ENCODE data around the gene URGCP.

The URGCP gene

DNA sequence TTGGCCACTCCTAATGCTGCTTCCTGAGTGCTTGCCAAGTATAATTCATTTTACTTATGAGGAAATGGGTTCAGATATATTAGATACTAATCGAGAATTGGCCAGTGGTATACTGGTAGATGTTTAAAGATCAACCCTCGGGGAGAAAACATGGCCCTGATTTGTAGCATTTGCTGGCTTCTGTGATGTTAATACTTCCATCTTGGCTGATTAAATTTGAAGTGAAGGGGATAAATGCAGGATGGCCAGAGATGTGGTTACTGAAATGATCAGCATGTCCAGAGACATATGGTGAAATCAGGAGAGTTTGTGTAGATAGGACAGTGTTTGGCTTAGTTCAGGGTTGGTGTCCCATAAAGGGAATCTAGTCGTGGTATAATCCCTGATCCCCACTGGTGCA lies 31.0 kb upstream of the URGCP start:
- DNase-seq (ENCODE audit: low read depth) = no peak
- TF ChIP-seq, protein P1, sequence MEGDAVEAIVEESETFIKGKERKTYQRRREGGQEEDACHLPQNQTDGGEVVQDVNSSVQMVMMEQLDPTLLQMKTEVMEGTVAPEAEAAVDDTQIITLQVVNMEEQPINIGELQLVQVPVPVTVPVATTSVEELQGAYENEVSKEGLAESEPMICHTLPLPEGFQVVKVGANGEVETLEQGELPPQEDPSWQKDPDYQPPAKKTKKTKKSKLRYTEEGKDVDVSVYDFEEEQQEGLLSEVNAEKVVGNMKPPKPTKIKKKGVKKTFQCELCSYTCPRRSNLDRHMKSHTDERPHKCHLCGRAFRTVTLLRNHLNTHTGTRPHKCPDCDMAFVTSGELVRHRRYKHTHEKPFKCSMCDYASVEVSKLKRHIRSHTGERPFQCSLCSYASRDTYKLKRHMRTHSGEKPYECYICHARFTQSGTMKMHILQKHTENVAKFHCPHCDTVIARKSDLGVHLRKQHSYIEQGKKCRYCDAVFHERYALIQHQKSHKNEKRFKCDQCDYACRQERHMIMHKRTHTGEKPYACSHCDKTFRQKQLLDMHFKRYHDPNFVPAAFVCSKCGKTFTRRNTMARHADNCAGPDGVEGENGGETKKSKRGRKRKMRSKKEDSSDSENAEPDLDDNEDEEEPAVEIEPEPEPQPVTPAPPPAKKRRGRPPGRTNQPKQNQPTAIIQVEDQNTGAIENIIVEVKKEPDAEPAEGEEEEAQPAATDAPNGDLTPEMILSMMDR (IDR thresholded peaks at IDR 0.05; ENCODE audit: low read depth, low read length) = no peak
- no peak for TF ChIP-seq MAX (IDR thresholded peaks at IDR 0.05; ENCODE audit: low read depth, low read length)
- TF ChIP-seq POLR2A (IDR thresholded peaks at IDR 0.05; ENCODE audit: extremely low read depth, insufficient read length) = no peak
- no peak for TF ChIP-seq MYC (IDR thresholded peaks at IDR 0.05; ENCODE audit: low read depth, low read length)
- no peak overlapping the region for H3K4me3 ChIP-seq (ENCODE audit: low read depth, low read length)

DNA sequence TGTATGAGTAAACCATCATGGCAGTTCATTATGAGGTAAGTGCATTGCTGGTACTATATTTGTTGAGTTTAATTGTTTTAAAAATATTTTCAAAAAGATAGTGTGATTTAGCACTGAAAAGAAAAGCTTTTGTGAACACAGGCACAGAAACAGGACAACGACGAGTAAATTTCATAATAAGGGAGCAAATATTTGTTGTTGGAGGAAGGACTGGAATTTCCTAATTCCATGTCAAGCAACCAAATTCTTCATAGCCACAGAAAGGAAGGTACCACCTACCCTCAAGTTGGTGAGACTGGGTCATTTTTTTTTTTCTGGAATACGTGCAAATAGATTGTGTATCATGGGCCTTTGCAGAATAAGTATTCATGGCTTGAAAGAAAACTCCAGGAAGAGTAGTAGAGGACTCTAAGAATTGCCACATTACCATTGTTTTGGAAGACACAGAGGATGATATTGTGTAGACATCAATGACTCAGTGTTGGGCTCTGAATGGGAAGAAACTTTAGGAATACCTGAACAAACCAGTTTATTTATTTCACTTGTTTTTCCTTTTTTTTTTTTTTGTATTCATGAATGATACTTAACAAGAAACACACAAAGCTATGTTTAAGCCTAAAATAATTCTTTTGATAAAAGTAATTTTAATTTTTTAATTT lies 27.6 kb upstream of the URGCP start:
- TF ChIP-seq, protein P1 (IDR thresholded peaks at IDR 0.05; ENCODE audit: low read depth, low read length) = no peak
- DNase-seq (ENCODE audit: low read depth) = no peak
- H3K4me3 ChIP-seq (ENCODE audit: low read depth, low read length) = no peak overlapping the region

GRCh38 chr7:43931346-43931745 lies 24.9 kb upstream of the URGCP start:
- TF ChIP-seq POLR2A (IDR thresholded peaks at IDR 0.05; ENCODE audit: extremely low read depth, insufficient read length) (no peak), MAX (IDR thresholded peaks at IDR 0.05; ENCODE audit: low read depth, low read length) (no peak), MYC (IDR thresholded peaks at IDR 0.05; ENCODE audit: low read depth, low read length) (no peak)
- TF ChIP-seq, protein P1 (IDR thresholded peaks at IDR 0.05; ENCODE audit: low read depth, low read length) = no peak

DNA sequence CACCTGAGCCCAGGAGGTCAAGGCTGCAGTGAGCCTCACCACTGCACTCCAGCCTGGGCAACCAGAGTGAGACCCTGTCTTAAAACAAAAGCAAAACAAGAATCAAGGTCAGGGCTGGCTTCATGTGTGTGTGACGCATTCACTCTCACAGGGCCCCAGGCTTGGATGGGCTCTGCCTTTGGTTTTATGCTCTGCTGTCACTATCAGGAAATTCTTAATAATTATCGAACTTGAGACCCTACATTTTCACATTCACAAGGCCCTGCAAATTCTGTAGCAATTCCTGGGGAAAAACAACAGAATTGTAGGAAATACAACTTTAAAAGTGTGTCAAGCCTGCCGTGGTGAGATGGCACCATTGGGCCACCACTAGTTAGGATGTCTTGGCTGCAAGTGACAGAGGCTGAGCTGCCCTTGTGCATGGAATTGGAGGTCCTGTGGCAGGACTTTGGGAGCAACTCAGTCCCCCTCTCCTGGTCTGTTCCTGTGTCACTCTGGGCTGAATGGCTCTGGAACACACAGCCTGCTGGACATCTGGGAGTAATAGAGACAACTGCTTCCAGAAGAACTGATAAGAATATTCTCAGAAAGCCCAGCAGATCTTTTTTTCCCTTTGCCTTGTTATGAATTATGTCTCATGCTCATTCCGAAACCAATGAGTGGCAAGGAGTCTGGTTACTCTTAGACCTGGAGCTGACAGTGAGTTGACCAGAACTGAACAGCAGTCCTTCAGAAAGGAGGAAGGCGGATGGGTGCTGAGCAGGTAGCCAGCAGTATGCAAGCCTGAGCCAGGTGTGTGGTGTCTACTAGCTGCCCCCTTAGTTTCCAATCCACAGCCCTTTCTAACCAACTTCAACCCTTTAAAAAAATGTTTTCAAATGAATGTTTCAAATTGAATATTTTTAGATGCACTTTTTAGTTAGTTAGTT lies 23.4 kb upstream of the URGCP start:
- no peak overlapping the region for H3K4me3 ChIP-seq (ENCODE audit: low read depth, low read length)
- TF ChIP-seq MAX (IDR thresholded peaks at IDR 0.05; ENCODE audit: low read depth, low read length) (no peak), MYC (IDR thresholded peaks at IDR 0.05; ENCODE audit: low read depth, low read length) (no peak), POLR2A (IDR thresholded peaks at IDR 0.05; ENCODE audit: extremely low read depth, insufficient read length) (no peak)
- TF ChIP-seq, protein P1 (IDR thresholded peaks at IDR 0.05; ENCODE audit: low read depth, low read length) = no peak
- DNase-seq (ENCODE audit: low read depth) = no peak

More at GRCh38 chr7:43931346-43931745, 24.9 kb upstream of the URGCP start:
- no peak overlapping the region for H3K4me3 ChIP-seq (ENCODE audit: low read depth, low read length)
- DNase-seq (ENCODE audit: low read depth) = no peak

DNA sequence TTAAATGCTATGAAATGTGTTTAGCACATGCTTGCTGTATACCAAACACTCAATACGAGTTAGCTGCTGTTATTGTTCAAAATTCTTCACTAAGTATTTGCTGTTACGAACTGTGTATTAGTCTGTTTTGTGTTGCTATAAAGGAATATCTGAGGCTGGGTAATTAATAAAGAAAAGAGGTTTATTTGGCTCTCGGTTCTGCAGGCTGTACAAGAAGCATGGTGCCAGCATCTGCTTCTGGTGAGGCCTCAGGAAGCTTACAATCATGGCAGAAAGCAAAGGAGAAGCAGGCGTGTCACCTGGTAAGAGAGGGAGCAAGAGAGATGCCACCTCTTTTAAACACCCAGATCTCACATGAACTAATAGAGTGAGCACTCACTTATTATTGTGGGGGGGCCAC lies 21.4 kb upstream of the URGCP start:
- H3K4me3 ChIP-seq (ENCODE audit: low read depth, low read length) = no peak overlapping the region
- no peak for DNase-seq (ENCODE audit: low read depth)
- TF ChIP-seq MAX (IDR thresholded peaks at IDR 0.05; ENCODE audit: low read depth, low read length) = no peak

DNA sequence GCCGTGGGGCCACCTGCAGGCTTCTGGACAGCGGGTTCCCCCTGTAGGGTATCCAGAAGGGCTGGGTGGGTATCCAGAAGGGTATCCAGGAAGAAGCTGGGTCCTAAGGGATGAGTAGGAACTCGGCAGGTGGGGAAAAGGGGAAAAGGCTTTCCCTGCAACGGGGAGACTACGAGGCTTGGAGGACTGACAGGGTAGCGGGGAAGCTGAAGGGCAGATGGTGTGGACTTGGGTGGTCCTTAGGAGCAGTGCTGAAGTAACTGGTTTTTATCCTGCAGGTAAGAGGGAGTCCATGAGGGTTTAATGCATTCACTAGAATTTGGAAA lies 20.4 kb upstream of the URGCP start:
- DNase-seq (ENCODE audit: low read depth) = no peak
- TF ChIP-seq POLR2A (IDR thresholded peaks at IDR 0.05; ENCODE audit: extremely low read depth, insufficient read length) = no peak
- TF ChIP-seq MYC (IDR thresholded peaks at IDR 0.05; ENCODE audit: low read depth, low read length) = no peak
- TF ChIP-seq, protein P1 (IDR thresholded peaks at IDR 0.05; ENCODE audit: low read depth, low read length) = no peak
- no peak for TF ChIP-seq MAX (IDR thresholded peaks at IDR 0.05; ENCODE audit: low read depth, low read length)
- peak overlapping the region; percentile 93 for H3K4me3 ChIP-seq (ENCODE audit: low read depth, low read length)

Measured in NB4 (cell line).